Body of pancreas (tissue), 4 donors: ENCODE results near the gene NOLC1. TPM values are rescaled to one million over a fixed set of nuclear protein-coding genes. Genes with fewer than 3 reads are reported as not detected.

Source experiments
- ATAC-seq: fragments of 150-250 bp; one replicate; pipeline ENCODE4 v1.9.1; 2016
- DNase-seq, 4 donors: peaks; one replicate each; pipeline ENCODE4 v3.0.0-alpha.2; 2019
- H3K27ac ChIP-seq, 4 donors: fragments of 200-600 bp; sonication (generic); 1 replicate in 3 of 4; 2 replicates in 1 of 4; pipeline versions ENCODE4 v1.5.1 to v1.6.1; 2016 to 2019; ENCODE audit warnings: mild to moderate bottlenecking in 1 of 4, mixed read lengths in 1 of 4, moderate library complexity in 1 of 4
- H3K27me3 ChIP-seq, 2 donors: fragments of 200-600 bp; sonication (generic); one replicate each; pipeline ENCODE4 v1.6.0; 2016; ENCODE audit warnings: mild to moderate bottlenecking in 1 of 2
- H3K36me3 ChIP-seq, 2 donors: fragments of 200-600 bp; sonication (generic); replicated peaks in 1 of 2; 2 replicates each; pipeline ENCODE4 v1.5.1; 2016; ENCODE audit warnings: low read depth in 2 of 2; ENCODE audit not compliant: insufficient read depth in 1 of 2
- H3K4me1 ChIP-seq: fragments of 200-600 bp; sonication (generic); one replicate; pipeline ENCODE4 v1.6.0; 2016
- H3K4me3 ChIP-seq, 2 donors: fragments of 200-600 bp; sonication (generic); 1 replicate in 1 of 2; 2 replicates in 1 of 2; pipeline ENCODE4 v1.5.1; 2016 to 2019
- H3K9me3 ChIP-seq, 3 donors: fragments of 200-600 bp; sonication (generic); 1 replicate in 2 of 3; 2 replicates in 1 of 3; pipeline ENCODE4 v1.5.1; 2016
- POLR2A ChIP-seq, 3 donors: fragments of 450-650 bp; IDR thresholded peaks; one replicate each; pipeline ENCODE4 v1.6.1; 2016; ENCODE audit warnings: antibody characterized with exemption in 3 of 3, mild to moderate bottlenecking in 2 of 3
- WGBS, 2 donors: methylation state at CpG; one replicate each; pipeline ENCODE4 v1.1.5; 2017; 5-methylcytosine and 5-hydroxymethylcytosine counted together
- intact Hi-C: fragments of 100-400 bp; cut with DNase I; formaldehyde crosslinking; loops from one replicate; pipeline ENCODE4 v1.15.1; 2023
- total RNA-seq, 2 donors: library from RNA; depleted of rRNA; stranded (reverse); fragments of >200 nt; gene quantifications; one replicate each; pipeline ENCODE4 v1.1.0, GENCODE V29; 2016
- TF ChIP-seq, protein P1 (sequence below), 7 experiments: fragments of 450-650 bp in 4 of 7; fragments of 200-600 bp in 3 of 7; sonication (generic) in 3 of 7; IDR thresholded peaks; one replicate each; pipeline ENCODE4 v1.5.1; 2016 to 2019; ENCODE audit warnings: antibody characterized with exemption in 7 of 7

Gene NOLC1
- total RNA-seq, 2 donors from 2014 or later: 26.0 to 33.7 TPM

DNA sequence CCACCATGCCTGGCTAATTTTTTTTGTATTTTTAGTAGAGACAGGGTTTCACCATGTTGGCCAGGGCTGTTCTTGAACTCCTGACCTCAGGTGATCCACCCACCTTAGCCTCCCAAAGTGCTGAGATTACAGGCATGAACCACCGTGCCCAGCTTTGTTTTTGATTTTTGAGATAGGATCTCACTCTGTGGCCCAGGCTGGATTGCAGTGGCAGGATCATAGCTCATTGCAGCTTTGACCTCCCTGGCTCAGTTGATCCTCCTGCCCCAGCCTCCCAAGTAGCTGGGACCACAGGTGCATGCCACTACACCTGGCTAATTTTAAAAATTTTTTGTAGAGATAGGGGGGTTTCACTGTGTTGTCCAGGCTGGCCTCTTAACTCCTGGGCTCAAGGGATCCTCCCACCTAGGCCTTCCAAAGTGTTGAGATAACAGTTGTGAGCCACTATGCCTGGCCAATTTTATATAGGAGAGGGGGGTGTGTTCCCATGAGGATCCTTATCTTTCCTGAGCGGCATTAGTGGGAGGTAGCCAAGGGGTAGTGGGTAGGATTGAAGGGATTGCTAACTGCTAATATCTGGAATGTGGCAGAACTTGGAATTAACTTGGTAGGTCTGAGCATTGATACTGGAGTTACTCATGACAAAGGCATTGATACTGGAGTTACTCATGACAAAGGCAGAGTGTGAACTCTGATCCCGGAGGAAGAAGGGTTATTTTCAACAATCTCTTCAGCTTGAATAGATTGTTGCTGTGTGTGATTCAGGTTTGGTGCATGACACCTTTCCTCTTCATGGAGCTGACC, 1.0 kb upstream of the NOLC1 start:
- intact Hi-C loops: no loop called here
- WGBS, 2 donors: 47 to 54% methylated on average over 3 of the region's 3 CpGs
- TF ChIP-seq POLR2A (IDR thresholded peaks at IDR 0.05): no peak
- TF ChIP-seq, protein P1, sequence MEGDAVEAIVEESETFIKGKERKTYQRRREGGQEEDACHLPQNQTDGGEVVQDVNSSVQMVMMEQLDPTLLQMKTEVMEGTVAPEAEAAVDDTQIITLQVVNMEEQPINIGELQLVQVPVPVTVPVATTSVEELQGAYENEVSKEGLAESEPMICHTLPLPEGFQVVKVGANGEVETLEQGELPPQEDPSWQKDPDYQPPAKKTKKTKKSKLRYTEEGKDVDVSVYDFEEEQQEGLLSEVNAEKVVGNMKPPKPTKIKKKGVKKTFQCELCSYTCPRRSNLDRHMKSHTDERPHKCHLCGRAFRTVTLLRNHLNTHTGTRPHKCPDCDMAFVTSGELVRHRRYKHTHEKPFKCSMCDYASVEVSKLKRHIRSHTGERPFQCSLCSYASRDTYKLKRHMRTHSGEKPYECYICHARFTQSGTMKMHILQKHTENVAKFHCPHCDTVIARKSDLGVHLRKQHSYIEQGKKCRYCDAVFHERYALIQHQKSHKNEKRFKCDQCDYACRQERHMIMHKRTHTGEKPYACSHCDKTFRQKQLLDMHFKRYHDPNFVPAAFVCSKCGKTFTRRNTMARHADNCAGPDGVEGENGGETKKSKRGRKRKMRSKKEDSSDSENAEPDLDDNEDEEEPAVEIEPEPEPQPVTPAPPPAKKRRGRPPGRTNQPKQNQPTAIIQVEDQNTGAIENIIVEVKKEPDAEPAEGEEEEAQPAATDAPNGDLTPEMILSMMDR (IDR thresholded peaks at IDR 0.05): no peak
- H3K36me3 ChIP-seq: peaks cover 6 to 12% of the 10 kb centered on the region in 2 donors
- no peak overlapping the region for H3K4me3 ChIP-seq
- peaks cover 30% of the 10 kb centered on the region for H3K4me1 ChIP-seq
- no peaks in the 10 kb centered on the region for H3K9me3 ChIP-seq
- ATAC-seq (no peak), DNase-seq (no peak)
- H3K27ac ChIP-seq: peak overlapping the region; percentile 76 to 94 (median 88)
- no peaks in the 10 kb centered on the region for H3K27me3 ChIP-seq

DNA sequence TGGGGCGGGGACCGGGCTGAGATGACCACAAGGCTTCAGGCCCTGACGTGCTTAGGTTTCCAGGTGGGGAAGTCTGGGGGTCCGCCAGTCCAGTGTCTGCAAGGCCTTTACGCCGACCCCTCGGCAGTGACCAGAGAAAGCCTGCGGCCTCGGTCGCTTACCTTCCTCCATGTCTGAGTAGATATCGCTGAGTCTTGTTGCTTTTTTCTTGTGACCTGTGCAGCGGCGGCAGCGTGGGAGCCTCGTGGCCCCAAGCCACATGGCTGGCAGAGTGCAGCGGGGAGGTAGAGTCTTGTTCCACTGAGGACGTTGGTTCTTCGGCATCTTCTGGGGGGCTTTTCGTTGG, 329 bp downstream of the NOLC1 start:
- peak overlapping the region; percentile 14 to 82 for H3K4me3 ChIP-seq
- H3K36me3 ChIP-seq: peaks cover 6 to 17% of the 10 kb centered on the region in 2 donors
- H3K4me1 ChIP-seq: peaks cover 36% of the 10 kb centered on the region
- H3K27ac ChIP-seq: peak overlapping the region; percentile 76 to 94 (median 88)
- DNase-seq (peak in 1 of 4 donors; percentile 44), ATAC-seq (peak; percentile 12)
- no peak for TF ChIP-seq POLR2A (IDR thresholded peaks at IDR 0.05)
- TF ChIP-seq, protein P1 (IDR thresholded peaks at IDR 0.05): no peak
- 0 to 1% methylated on average over 16 to 19 of the region's 19 CpGs for WGBS, 2 donors
- no peaks in the 10 kb centered on the region for H3K27me3 ChIP-seq
- intact Hi-C loops: no loop called here
- H3K9me3 ChIP-seq: no peaks in the 10 kb centered on the region

DNA sequence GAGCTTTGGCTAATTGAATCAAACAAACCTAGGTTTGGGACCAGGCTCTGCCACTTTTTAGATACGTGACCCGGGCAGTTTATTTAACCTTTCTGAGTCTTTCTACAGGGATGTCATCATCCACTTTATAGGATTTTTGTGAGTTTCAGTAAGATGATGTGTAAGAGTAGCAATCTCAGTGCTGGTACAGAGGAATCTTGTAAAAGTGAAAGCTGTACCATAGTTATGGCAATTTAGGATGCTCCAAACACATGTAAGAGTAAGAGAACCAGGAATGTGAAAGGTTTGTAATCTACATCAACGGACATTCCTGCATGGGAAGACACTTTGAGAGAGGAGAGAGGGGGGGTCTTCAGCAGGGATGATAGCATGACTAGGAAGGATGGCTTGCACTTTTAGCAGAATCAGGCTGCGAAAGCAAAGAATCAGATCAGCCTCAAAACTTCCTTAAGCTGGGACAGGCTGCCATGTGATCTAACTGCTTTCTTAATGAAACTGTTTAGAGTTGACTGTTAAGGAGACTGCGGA, 968 bp downstream of the NOLC1 start:
- H3K36me3 ChIP-seq: peaks cover 6 to 19% of the 10 kb centered on the region in 2 donors
- peaks cover 36% of the 10 kb centered on the region for H3K4me1 ChIP-seq
- WGBS, 2 donors: 18 to 25% methylated on average over 5 of the region's 5 CpGs
- intact Hi-C loops: no loop called here
- TF ChIP-seq, protein P1 (IDR thresholded peaks at IDR 0.05): no peak
- TF ChIP-seq POLR2A (IDR thresholded peaks at IDR 0.05): no peak
- no peak for DNase-seq
- H3K4me3 ChIP-seq: peak overlapping the region in 1 of 2 donors; percentile 82
- no peaks in the 10 kb centered on the region for H3K27me3 ChIP-seq
- peak overlapping the region; percentile 76 to 94 (median 88) for H3K27ac ChIP-seq
- H3K9me3 ChIP-seq: no peaks in the 10 kb centered on the region
- ATAC-seq: no peak

DNA sequence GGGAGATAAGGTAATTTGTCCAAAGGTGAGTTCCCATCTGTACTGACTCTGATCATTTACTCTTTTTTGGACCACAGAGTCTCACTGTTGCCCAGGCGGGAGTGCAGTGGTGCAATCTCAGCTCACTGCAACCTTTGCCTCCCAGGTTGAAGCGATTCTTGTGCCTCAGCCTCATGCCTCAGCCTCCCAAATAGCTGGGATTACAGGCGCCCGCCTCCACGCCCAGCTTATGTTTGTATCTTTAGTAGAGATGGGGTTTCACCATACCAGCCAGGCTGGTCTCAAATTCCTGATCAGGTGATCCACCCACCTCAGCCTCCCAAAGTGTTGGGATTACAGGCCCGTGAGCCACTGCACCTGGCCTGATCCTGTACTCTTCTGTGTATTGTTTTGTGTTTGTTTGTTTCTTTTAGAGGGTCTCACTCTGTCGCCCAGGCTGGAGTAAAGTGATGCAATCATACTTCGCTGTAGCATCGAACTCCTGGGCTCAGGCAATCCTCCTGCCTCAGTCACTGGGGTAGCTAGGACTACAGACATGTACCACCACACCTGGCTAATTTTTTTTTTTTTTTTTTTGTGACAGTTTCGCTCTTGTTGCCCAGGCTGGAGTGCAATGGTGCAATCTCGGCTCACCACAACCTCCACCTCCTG, 2.4 kb downstream of the NOLC1 start:
- Histone ChIP-seq H3K36me3 (peaks cover 6 to 16% of the 10 kb centered on the region in 2 donors), H3K9me3 (no peaks in the 10 kb centered on the region), H3K4me1 (peaks cover 36% of the 10 kb centered on the region), H3K4me3 (no peak overlapping the region), H3K27ac (no peak overlapping the region), H3K27me3 (no peaks in the 10 kb centered on the region)
- DNase-seq (no peak), ATAC-seq (no peak)
- intact Hi-C loops: no loop called here
- TF ChIP-seq, protein P1 (IDR thresholded peaks at IDR 0.05): no peak
- TF ChIP-seq POLR2A (IDR thresholded peaks at IDR 0.05): no peak
- WGBS, 2 donors: 92% methylated on average over 11 of the region's 11 CpGs
